Parathyroid adenoma (tissue), 2 donors: ENCODE data around the gene GLI3.

Source experiments
- H2AFZ ChIP-seq: fragments of 300-600 bp; sonication (generic); one replicate; pipeline ENCODE4 v1.7.0; 2017; ENCODE audit warnings: antibody characterized with exemption, mild to moderate bottlenecking
- H3K27ac ChIP-seq: fragments of 300-600 bp; sonication (generic); one replicate; pipeline ENCODE4 v1.7.0; 2017
- H3K27me3 ChIP-seq: fragments of 300-600 bp; sonication (generic); one replicate; pipeline ENCODE4 v1.7.0; 2017; ENCODE audit warnings: low read length; ENCODE audit not compliant: control insufficient read depth, insufficient read depth
- H3K36me3 ChIP-seq: fragments of 300-600 bp; sonication (generic); one replicate; pipeline ENCODE4 v1.7.0; 2017; ENCODE audit warnings: low read length; ENCODE audit not compliant: control insufficient read depth, insufficient read depth
- H3K4me1 ChIP-seq: fragments of 300-600 bp; sonication (generic); one replicate; pipeline ENCODE4 v1.7.0; 2017; ENCODE audit warnings: control low read depth
- H3K4me2 ChIP-seq: fragments of 300-600 bp; sonication (generic); one replicate; pipeline ENCODE4 v1.7.0; 2017; ENCODE audit warnings: low read length
- H3K4me3 ChIP-seq: fragments of 300-600 bp; sonication (generic); one replicate; pipeline ENCODE4 v1.7.0; 2017; ENCODE audit warnings: low read depth, low read length
- H3K79me2 ChIP-seq: fragments of 300-600 bp; sonication (generic); one replicate; pipeline ENCODE4 v1.7.0; 2017; ENCODE audit warnings: control low read depth
- H3K9ac ChIP-seq: fragments of 300-600 bp; sonication (generic); one replicate; pipeline ENCODE4 v1.7.0; 2017; ENCODE audit warnings: mild to moderate bottlenecking
- H3K9me3 ChIP-seq: fragments of 300-600 bp; sonication (generic); one replicate; pipeline ENCODE4 v1.7.0; 2017; ENCODE audit warnings: low read length; ENCODE audit not compliant: control insufficient read depth
- CTCF ChIP-seq: fragments of 300-600 bp; sonication (generic); IDR thresholded peaks from one replicate; pipeline ENCODE4 v1.7.0; 2017; ENCODE audit warnings: antibody characterized with exemption, mild to moderate bottlenecking
- donor health status: primary hyperparathyroidism.

Gene GLI3

GRCh38 chr7:41965951-41966505 lies 271.0 kb downstream of the GLI3 start:
- no peak overlapping the region for H3K27ac ChIP-seq
- H3K9me3 ChIP-seq = no peaks in the 10 kb centered on the region
- no peaks in the 10 kb centered on the region for H3K36me3 ChIP-seq
- TF ChIP-seq CTCF = no peak
- H3K9ac ChIP-seq = no peak overlapping the region
- no peak overlapping the region for H3K4me3 ChIP-seq
- H2AFZ ChIP-seq = no peak overlapping the region
- H3K4me1 ChIP-seq = no peaks in the 10 kb centered on the region
- H3K27me3 ChIP-seq = no peaks in the 10 kb centered on the region
- H3K79me2 ChIP-seq = no peaks in the 10 kb centered on the region
- H3K4me2 ChIP-seq = no peak overlapping the region

GRCh38 chr7:41964849-41965745 lies 271.9 kb downstream of the GLI3 start:
- Histone ChIP-seq H3K4me3 (no peak overlapping the region), H2AFZ (no peak overlapping the region), H3K4me2 (no peak overlapping the region), H3K36me3 (no peaks in the 10 kb centered on the region), H3K9me3 (no peaks in the 10 kb centered on the region), H3K27ac (no peak overlapping the region), H3K9ac (no peak overlapping the region), H3K4me1 (no peaks in the 10 kb centered on the region), H3K27me3 (no peaks in the 10 kb centered on the region), H3K79me2 (no peaks in the 10 kb centered on the region)
- no peak for TF ChIP-seq CTCF

- Histone ChIP-seq H3K4me1 (no peaks in the 10 kb centered on the region), H3K79me2 (no peaks in the 10 kb centered on the region), H3K4me3 (no peak overlapping the region), H3K4me2 (no peak overlapping the region), H2AFZ (no peak overlapping the region), H3K27me3 (no peaks in the 10 kb centered on the region), H3K27ac (no peak overlapping the region), H3K36me3 (no peaks in the 10 kb centered on the region), H3K9ac (no peak overlapping the region), H3K9me3 (no peaks in the 10 kb centered on the region)
- TF ChIP-seq CTCF = no peak
Observed at GRCh38 chr7:41964183-41964753, 272.7 kb downstream of the GLI3 start.

- H3K27ac ChIP-seq = no peak overlapping the region
- no peaks in the 10 kb centered on the region for H3K4me1 ChIP-seq
- TF ChIP-seq CTCF = no peak
- H3K79me2 ChIP-seq = no peaks in the 10 kb centered on the region
- H2AFZ ChIP-seq = no peak overlapping the region
- no peak overlapping the region for H3K9ac ChIP-seq
- no peaks in the 10 kb centered on the region for H3K27me3 ChIP-seq
- no peak overlapping the region for H3K4me2 ChIP-seq
- no peak overlapping the region for H3K4me3 ChIP-seq
- no peaks in the 10 kb centered on the region for H3K9me3 ChIP-seq
- no peaks in the 10 kb centered on the region for H3K36me3 ChIP-seq
Observed at GRCh38 chr7:41956705-41957104, 280.3 kb downstream of the GLI3 start.
